Measurements from ENCODE around the gene PWWP2B.

PWWP2B gene

GRCh38 chr10:132416566-132417256 lies 19.7 kb downstream of the PWWP2B start:
- DNase-seq (ENCODE audit: low read depth), result no peak
- TF ChIP-seq CTCF (IDR thresholded peaks at IDR 0.05; ENCODE audit: low read length, missing control alignments), result no peak
- H3K4me3 ChIP-seq (replicated peaks; ENCODE audit: low read depth, low read length), result no peak overlapping the region

- DNase-seq (ENCODE audit: low read depth), result no peak
- H3K4me3 ChIP-seq (replicated peaks; ENCODE audit: low read depth, low read length), result no peak overlapping the region
- TF ChIP-seq CTCF (IDR thresholded peaks at IDR 0.05; ENCODE audit: low read length, missing control alignments), result no peak
Observed at GRCh38 chr10:132417257-132417910, 20.4 kb downstream of the PWWP2B start.

- no peak for TF ChIP-seq CTCF (IDR thresholded peaks at IDR 0.05; ENCODE audit: low read length, missing control alignments)
- no peak for DNase-seq (ENCODE audit: low read depth)
- H3K4me3 ChIP-seq (replicated peaks; ENCODE audit: low read depth, low read length), result no peak overlapping the region
Observed at GRCh38 chr10:132417957-132418441, 21.0 kb downstream of the PWWP2B start.

GRCh38 chr10:132418527-132419416 lies 21.8 kb downstream of the PWWP2B start:
- no peak overlapping the region for H3K4me3 ChIP-seq (replicated peaks; ENCODE audit: low read depth, low read length)
- TF ChIP-seq CTCF (IDR thresholded peaks at IDR 0.05; ENCODE audit: low read length, missing control alignments), result no peak
- DNase-seq (ENCODE audit: low read depth), result no peak

GRCh38 chr10:132419538-132420468 lies 22.8 kb downstream of the PWWP2B start:
- no peak overlapping the region for H3K4me3 ChIP-seq (replicated peaks; ENCODE audit: low read depth, low read length)
- DNase-seq (ENCODE audit: low read depth), result no peak
- no peak for TF ChIP-seq CTCF (IDR thresholded peaks at IDR 0.05; ENCODE audit: low read length, missing control alignments)

- no peak overlapping the region for H3K4me3 ChIP-seq (replicated peaks; ENCODE audit: low read depth, low read length)
- DNase-seq (ENCODE audit: low read depth), result no peak
- TF ChIP-seq CTCF (IDR thresholded peaks at IDR 0.05; ENCODE audit: low read length, missing control alignments), result no peak
Observed at GRCh38 chr10:132420469-132420980, 23.5 kb downstream of the PWWP2B start.

All from fibroblast of pulmonary artery (primary cell).